GM10248 (cell line): ENCODE results near the gene PRDM2.

Experiments used
- CTCF ChIA-PET: fragments of 300-600 bp; sonication (Branson Sonifier 250); formaldehyde crosslinking; extraction: SDS; loops from one replicate; lab custom pipeline; 2021; ENCODE audit warnings: antibody characterized with exemption; lab: Yijun Ruan, JAX
- POLR2A ChIA-PET: fragments of 350-650 bp; sonication (Branson Sonifier 250); formaldehyde crosslinking; extraction: SDS; loops from one replicate; lab custom pipeline; 2020; ENCODE audit warnings: antibody characterized with exemption; lab: Yijun Ruan, JAX
- DNase-seq: peaks from one replicate; pipeline ENCODE4 v3.0.0; 2012; ENCODE audit errors: extremely low spot score
- TF ChIP-seq, protein P1 (sequence below): IDR thresholded peaks from 2 replicates; pipeline ENCODE4 v1.5.1; 2012; ENCODE audit warnings: mild to moderate bottlenecking, low read depth; ENCODE audit errors: extremely low read depth, missing control alignments, control extremely low read depth

The PRDM2 gene

GRCh38 chr1:13732971-13733667, 33.1 kb downstream of the PRDM2 start:
- TF ChIP-seq, protein P1, sequence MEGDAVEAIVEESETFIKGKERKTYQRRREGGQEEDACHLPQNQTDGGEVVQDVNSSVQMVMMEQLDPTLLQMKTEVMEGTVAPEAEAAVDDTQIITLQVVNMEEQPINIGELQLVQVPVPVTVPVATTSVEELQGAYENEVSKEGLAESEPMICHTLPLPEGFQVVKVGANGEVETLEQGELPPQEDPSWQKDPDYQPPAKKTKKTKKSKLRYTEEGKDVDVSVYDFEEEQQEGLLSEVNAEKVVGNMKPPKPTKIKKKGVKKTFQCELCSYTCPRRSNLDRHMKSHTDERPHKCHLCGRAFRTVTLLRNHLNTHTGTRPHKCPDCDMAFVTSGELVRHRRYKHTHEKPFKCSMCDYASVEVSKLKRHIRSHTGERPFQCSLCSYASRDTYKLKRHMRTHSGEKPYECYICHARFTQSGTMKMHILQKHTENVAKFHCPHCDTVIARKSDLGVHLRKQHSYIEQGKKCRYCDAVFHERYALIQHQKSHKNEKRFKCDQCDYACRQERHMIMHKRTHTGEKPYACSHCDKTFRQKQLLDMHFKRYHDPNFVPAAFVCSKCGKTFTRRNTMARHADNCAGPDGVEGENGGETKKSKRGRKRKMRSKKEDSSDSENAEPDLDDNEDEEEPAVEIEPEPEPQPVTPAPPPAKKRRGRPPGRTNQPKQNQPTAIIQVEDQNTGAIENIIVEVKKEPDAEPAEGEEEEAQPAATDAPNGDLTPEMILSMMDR = no peak
- ChIA-PET POLR2A (interaction anchor here (0.8 to 1.7 kb wide), 2 partner anchors 16 to 23 kb away, joined by 3 to 5 read pairs; no protein-coding TSS in a partner anchor), CTCF (interaction anchor here (0.8 to 15.1 kb wide), 3 partner anchors 12 to 67 kb away, joined by 4 to 256 read pairs (median 6); no protein-coding TSS in a partner anchor)
- DNase-seq = no peak

- TF ChIP-seq, protein P1 = no peak
- POLR2A ChIA-PET = interaction anchor here (0.8 to 1.7 kb wide), 2 partner anchors 15 to 24 kb away, joined by 3 to 5 read pairs; no protein-coding TSS in a partner anchor
- no peak for DNase-seq
- CTCF ChIA-PET = interaction anchor here (0.9 to 15.1 kb wide), 3 partner anchors 9 to 25 kb away, joined by 5 to 256 read pairs (median 6); no protein-coding TSS in a partner anchor
Observed at GRCh38 chr1:13733711-13734110, 33.7 kb downstream of the PRDM2 start.

DNA sequence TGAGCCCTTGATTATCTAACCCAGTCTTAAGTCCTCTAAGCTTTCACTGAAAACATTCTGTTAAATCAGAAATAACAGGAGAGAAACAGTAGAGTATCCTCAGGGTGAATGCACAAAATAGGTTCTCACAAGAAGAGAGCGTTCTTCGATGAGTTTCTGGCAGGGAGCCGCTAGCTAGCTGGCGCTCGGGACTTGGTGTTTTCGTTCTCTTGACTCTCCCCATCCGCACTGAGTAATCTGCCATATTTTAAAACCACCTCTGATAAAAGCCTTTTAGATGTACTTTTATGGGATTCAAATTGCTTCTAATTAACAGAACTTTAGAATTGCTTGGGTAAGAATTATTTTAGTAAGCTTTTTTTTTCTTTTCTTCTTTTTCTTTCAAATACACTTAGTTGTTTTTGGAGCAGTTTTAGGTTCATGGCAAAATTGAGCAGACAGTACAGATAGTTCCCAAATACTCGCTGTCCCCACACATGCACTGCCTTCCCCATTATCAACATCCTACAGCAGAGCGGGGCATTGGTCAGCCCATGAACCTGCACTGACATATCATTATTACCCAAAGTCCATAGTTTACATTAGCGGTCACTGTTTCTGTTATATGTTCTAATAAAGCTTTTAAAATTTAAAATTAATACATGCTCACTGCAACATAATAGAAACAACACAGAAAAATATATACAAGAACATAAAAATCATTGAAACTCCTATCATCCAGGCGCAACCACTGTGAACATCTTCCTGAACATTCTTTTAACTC, 35.4 kb downstream of the PRDM2 start:
- ChIA-PET CTCF (interaction anchor here (1.2 to 1.5 kb wide), 3 partner anchors 10 to 20 kb away, joined by 3 to 11 read pairs (median 4); no protein-coding TSS in a partner anchor), POLR2A (interaction anchor here (1.1 kb wide), 1 partner anchor 14 kb away, joined by 3 read pairs; no protein-coding TSS in a partner anchor)
- no peak for DNase-seq
- TF ChIP-seq, protein P1 = no peak

DNA sequence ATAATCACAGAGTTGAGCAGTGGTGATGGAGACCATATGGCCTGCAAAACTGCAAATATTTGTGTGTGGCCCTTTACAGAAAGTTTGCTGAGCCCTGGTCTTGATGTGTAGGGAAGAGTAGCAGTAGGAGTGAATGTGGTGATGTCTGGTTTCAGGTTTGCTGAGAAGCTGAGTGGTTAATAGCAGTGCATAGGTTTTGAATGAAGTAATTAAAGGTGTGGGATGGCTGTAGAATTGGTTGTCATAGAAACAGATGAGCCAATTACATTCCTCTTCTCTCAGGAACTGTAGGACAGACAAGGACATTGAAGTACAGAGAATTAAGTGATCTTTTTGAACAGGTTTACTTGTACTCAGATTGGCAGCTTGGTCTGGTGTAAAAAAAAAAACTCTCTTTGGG, 37.4 kb downstream of the PRDM2 start:
- POLR2A ChIA-PET = interaction anchor here (0.6 kb wide), 1 partner anchor 20 kb away, joined by 4 read pairs; no protein-coding TSS in a partner anchor
- DNase-seq = no peak
- TF ChIP-seq, protein P1 = no peak
- CTCF ChIA-PET = interaction anchor here (1.1 to 1.2 kb wide), 2 partner anchors 9 to 12 kb away, joined by 5 to 7 read pairs; no protein-coding TSS in a partner anchor

GRCh38 chr1:13746342-13746741, 46.4 kb downstream of the PRDM2 start:
- TF ChIP-seq, protein P1 = no peak
- POLR2A ChIA-PET = no interaction called here
- DNase-seq = no peak
- CTCF ChIA-PET = interaction anchor here (0.9 to 1.4 kb wide), 2 partner anchors 9 to 31 kb away, joined by 3 read pairs; no protein-coding TSS in a partner anchor
